GM12875 (cell line): ENCODE data around the gene LRRC74B.

Experiments
- H3K4me3 ChIP-seq: one replicate; pipeline ENCODE4 v1.5.1; 2011; ENCODE audit warnings: low read depth, low read length, control low read depth
- TF ChIP-seq, protein P1 (sequence below): IDR thresholded peaks from 2 replicates; pipeline ENCODE4 v1.5.1; 2011; ENCODE audit warnings: low read depth, mild to moderate bottlenecking, control low read depth, inconsistent platforms, low read length, moderate library complexity, borderline replicate concordance; ENCODE audit not compliant: insufficient read depth

The LRRC74B gene

DNA sequence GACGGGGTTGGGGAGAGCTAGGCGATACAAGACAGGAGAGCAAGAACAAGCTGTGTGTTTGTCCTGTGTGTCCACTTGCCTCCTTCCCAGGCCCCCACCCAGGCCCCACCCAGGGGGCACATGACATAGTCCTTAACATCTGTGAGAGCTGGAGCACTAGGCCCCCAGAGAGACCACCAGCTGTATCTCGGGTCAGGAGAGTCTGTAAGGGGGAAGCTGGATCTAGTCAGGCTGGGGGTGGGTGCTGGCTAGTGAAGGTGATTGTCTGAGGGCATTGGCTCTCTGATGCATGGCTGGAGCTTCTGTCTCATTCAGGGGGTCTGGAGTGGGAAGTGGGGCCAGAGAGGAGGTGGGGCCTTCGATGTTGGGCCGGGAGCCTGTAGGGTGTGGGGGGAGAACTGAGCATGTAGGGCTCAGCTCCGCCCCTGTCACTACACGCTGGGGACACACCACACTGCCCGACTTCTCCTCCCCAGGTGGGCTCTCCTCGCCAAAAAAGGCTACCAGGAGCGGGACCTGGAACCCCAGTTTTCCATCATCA, 30.2 kb upstream of the LRRC74B start:
- H3K4me3 ChIP-seq, result no peak overlapping the region
- TF ChIP-seq, protein P1, sequence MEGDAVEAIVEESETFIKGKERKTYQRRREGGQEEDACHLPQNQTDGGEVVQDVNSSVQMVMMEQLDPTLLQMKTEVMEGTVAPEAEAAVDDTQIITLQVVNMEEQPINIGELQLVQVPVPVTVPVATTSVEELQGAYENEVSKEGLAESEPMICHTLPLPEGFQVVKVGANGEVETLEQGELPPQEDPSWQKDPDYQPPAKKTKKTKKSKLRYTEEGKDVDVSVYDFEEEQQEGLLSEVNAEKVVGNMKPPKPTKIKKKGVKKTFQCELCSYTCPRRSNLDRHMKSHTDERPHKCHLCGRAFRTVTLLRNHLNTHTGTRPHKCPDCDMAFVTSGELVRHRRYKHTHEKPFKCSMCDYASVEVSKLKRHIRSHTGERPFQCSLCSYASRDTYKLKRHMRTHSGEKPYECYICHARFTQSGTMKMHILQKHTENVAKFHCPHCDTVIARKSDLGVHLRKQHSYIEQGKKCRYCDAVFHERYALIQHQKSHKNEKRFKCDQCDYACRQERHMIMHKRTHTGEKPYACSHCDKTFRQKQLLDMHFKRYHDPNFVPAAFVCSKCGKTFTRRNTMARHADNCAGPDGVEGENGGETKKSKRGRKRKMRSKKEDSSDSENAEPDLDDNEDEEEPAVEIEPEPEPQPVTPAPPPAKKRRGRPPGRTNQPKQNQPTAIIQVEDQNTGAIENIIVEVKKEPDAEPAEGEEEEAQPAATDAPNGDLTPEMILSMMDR, result no peak

DNA sequence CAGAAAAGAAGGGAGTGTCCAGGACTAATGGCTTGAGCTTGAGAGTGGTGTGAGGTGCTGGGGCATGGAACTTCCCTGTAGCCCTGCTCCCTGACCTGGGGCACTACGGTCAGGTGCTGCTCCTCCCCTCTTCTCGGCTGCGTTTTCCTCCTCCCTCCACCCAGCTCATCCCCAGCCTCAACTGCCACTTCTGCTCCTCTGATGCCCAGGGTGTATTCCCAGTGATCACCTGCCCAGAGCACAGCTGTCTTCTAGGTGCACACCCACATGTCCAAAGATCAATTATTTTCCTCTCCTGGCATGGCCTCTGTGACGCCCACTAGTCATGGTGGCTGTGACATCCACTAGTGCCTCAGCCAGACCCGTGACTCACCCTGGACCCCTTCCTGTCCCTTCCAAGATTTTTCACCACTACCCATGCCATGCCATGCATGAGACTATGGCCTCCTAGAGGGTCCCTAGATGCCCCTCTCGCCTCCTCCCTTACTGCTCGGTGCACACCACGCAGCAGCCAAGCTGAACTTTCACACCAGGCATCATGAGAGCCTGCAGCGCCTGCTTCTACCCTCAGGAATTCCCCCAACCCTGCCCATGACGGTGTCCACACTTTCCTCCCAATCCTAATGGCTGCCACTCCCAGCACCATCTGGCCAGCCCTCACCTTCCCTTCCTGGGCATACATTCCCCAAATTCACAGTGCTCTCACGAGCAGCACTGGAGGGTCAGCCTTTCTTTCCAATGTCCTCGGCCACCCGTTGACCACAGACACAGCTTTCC, 28.9 kb upstream of the LRRC74B start:
- H3K4me3 ChIP-seq, result no peak overlapping the region
- TF ChIP-seq, protein P1, result no peak

DNA sequence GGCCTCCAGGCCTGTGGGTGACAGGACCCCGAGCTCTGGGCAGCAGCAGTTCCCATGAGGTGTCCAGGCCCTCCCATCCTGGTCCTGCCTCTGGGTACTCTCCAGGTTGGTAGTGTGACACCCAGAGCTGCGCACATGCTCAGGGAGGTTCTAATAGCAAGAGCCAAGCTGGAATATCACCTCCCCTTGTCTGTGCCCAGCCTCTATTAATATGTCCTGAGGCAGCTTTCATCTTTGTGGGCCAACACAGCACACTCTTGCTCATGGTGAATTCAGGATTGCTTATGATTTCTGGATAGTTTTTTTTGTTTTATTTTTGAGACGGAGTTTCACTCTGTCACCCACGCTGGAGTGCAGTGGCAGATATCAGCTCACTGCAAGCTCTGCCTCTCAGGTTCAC, 27.4 kb upstream of the LRRC74B start:
- no peak overlapping the region for H3K4me3 ChIP-seq
- TF ChIP-seq, protein P1, result no peak

DNA sequence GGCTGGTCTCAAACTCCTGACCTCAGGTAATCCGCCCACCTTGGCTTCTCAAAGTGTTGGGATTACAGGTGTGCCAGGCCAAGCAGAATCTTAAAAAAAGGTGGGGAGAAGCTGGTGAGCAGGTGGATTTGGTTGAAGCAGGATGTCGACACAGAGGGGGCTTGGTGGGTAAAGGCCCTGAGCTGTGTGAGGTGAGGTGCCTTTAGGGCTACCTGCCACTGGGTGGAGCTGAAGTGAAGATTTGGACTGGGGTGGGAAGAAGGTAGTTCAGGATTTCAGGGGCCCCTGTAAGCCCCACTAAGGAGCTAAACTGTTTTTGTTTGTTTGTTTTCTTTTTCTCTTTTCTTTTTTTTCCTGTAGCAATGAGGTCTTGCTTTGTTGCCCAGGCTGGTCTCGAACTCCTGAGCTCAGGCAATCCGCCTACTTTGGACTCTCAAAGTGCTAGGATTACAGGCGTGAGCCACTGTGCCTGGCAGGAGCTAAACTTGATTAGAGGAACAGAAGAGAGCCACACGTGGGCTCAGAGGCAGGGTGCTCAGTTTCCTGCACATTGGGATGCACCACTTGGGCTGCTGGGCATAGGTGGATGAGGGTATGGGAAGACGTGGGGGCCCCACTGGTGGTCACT, 24.8 kb upstream of the LRRC74B start:
- TF ChIP-seq, protein P1, result peak; percentile 63; the same call in 1 of the 2 replicates
- H3K4me3 ChIP-seq, result no peak overlapping the region

DNA sequence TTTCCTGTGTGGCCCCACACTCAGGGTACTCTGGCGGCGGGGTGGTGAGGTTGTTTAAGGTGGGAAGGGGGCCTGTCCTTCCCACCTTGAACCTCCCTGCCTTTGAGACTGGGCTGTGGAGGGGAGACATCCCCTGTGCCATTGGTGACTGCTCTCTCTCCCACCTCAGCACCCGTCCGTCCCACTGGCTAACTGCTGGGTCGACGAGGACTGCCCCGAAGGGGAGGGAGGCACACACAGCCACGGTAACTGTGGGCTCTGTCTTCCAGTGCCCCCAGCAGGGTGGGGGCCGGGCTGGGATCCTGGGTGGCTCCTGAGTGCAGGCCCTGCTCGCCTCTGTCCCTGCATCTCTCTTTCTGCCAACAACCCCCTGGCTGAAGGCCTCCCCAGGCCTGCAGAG, 23.2 kb upstream of the LRRC74B start:
- no peak overlapping the region for H3K4me3 ChIP-seq
- TF ChIP-seq, protein P1, result no peak

DNA sequence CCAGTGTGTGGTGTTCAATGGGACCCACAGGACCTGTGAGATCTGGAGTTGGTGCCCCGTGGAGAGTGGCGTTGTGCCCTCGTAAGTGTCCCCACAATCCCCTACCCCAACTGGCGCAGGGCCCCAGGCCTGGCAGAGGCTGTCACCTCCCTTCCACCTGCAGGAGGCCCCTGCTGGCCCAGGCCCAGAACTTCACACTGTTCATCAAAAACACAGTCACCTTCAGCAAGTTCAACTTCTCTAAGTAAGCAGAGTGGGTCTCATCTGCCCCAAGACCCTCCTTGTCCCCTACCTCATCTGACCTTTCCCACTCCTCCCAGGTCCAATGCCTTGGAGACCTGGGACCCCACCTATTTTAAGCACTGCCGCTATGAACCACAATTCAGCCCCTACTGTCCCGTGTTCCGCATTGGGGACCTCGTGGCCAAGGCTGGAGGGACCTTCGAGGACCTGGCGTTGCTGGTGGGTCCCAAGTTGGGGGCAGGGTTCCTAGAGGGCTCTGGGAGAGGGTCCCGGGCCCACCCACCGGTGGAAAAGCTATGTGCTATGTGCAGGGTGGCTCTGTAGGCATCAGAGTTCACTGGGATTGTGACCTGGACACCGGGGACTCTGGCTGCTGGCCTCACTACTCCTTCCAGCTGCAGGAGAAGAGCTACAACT, 22.7 kb upstream of the LRRC74B start:
- TF ChIP-seq, protein P1, result peak; percentile 14; the same call in 1 of the 2 replicates
- no peak overlapping the region for H3K4me3 ChIP-seq

DNA sequence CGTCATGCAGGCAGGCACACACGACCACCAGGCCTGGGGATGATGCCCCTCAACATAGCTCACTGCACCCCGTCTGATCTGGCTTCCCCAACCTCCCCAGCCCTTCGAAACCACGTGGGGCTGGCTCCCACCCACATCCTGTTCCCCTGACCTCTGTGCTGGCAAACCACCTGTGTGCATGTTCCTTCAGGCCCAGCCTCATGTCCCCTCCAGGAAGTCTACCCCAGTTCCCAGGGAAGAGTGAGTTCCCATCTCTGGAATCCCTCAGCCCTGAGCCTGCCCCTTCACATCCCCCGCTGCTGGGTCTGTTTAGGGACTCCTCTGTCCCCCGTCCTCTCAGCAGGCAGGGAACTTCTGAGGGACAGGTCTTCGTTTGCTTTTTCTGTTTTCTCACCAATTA, 20.5 kb upstream of the LRRC74B start:
- TF ChIP-seq, protein P1, result no peak
- H3K4me3 ChIP-seq, result no peak overlapping the region
